Measurements from ENCODE around the gene ALG8. TPM values are rescaled to one million over a fixed set of nuclear protein-coding genes. Genes with fewer than 3 reads are reported as not detected.

The ALG8 gene
- 52.6 to 68.1 TPM (median 62.6 TPM) in 5 replicates for total RNA-seq (2022; extraction: Qiagen RNA extraction; ENCODE audit: low read depth)

DNA sequence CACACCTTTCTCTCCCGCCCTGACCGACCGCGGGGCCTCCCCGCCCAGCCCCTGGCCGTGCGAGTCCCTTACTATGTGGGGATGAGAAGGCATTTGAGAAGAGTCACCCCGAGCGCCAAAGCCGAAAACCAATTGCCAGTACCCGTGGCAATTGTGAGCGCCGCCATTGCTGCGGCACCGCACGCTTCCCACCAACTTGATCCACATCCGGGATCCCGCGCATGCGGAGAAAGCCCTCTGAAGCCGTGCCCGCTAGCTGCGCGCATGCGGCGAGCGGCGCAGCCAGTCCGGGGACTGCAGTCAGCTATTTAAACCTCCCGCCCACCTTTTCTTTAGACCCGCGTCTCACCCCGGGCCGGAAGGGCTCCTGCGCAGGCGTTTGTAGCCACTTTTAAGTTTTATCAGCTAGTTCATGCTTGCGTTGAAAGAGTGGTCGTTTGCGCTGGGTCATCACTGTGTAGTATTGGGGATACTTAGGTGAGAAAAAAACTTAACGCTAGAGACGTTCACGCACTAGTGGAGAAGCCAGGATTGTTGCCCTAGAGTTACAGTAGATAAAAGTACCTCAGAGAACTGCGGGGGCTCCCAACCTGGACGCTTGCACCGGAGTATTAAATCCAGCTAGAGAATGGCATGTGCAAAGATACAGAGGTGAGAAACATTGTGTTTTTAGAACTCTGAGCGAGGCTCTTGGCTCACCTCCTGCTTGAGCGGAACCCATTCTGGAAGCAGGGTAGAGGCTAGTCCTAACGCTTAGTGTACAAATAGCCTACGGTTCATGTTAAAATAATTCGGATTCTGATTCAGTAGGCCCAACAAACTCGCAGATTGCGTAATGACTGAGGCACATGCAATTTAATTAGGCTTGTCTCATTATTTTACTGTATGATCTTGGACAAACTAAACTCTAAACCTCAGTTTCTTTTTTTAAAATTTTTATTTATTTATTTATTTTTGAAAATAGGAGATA, at the start of gene ALG8:
Gene ALG8, minus strand, starts transcription at position 205 of the 970 bp plus-strand sequence. Its CDS starts 38 bp downstream, at position 167.

DNA sequence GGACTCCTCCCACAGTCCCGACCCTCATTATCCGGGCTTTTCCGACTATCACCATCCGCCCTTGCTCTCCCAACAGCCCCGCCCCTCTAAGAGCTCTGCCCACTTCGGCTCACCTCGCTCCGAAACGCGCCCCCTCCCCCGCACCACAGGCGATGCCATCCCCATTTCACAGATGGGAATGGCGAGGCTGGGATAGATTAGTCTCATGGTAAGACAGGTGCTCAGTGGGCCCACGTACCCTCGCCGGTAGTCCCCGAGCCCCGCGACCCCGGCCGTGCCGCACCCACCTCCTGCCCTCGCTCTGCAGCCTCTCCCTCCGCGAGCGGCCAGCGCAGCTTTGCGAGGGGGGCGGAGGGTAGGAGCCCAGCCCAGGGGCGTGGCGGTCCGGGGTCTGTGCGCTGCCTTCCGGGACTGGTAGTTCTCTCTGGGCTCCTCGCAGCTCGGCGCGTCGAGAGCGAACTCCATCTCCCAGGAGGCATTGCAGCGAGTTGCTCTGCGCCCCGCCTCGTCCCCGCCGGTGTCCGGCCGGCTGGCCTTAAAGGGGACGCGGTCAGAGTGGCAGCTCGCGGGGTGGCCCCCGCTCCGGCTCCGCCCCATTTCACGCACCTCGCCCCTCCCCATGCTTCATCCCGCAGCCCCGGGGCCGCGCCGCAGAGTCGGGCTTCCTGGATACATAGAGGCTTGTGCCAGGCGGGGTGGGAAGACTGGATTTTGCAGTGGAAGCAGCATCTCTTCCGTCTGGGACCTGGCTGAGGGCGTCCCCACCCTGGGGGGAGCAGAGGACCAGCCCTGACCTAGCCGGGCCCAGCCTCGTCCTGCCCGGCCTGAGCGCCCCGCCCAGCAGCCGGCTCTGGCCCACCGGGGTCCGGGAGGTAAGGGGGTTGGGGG, 49.1 kb upstream of the ALG8 start, which contains the start of the genes KCTD21 and USP35:
Gene KCTD21, minus strand, starts transcription at position 341 of the 888 bp plus-strand sequence. CDS start 14,072 bp downstream, outside the sequence.
Gene USP35, plus strand, starts transcription at position 634 of the 888 bp plus-strand sequence. CDS start 7,327 bp downstream, outside the sequence.

DNA sequence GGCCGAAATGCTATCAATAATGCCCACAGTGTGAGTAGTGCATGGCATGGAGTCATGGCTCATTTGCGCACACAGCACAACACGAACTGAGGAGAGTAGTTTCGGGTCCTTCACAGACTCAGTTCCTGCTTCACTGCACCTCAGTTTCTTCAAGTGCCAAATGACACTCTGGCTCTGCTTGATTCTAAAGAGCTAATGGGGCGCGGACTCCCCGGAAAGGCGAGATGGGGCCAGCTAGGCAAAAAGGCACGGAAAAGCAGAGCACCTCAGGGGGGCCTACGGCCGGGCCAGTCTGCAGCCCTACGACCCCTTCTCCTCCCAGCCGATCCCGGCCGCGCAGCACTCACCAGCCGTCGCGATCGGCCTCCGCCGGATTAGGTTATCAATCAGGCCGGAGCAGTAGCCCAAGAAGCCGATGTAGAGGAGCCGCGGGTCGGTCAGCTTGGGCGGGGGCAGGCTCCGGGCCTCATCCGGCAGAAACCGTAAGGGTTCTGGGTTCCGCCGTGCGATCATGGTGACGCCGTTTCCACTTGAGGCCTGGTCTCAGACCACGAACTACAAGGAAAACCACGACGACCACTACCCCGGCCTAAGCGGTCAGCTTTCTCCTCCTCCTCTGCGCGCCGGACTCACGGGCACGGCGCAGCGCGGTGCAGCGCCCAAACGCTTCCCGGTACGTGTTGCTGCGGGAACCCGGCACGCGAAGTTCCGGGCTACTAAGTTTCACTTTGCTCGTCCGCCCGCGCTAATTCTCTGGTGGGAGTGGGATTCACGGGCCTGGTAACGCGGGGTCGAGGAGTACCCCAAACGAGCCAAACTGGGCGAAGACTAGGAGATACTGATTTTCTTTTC, 60.0 kb downstream of the ALG8 start, which contains the start of gene NDUFC2:
Gene NDUFC2, minus strand, starts transcription at position 631 of the 852 bp plus-strand sequence. Its CDS starts 118 bp downstream, at position 513.

DNA sequence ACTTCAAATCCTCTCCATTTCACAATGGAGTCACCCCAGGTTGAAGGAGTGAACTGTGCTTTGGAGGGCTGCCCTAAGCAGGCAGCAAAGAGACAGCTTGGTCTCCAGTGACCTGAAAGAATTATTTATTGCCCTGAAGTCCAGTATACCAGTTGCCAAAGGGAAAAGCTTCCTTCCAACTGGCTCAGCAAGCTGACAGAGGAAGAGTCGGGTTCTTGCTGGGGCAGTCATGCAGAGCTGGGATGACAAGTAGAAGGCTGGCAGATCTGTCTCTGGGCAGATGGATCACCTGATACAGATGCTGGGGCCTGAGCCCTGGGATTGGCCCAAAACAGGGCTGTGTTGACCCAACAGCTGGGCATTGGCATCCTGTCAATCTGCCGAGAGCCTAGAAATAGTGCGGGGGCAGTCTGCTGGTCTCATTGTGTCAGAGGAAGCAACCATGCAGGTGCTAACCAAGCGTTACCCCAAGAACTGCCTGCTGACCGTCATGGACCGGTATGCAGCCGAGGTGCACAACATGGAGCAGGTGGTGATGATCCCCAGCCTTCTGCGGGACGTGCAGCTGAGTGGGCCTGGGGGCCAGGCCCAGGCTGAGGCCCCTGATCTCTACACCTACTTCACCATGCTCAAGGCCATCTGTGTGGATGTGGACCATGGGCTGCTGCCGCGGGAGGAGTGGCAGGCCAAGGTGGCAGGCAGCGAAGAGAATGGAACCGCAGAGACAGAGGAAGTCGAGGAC, 75.8 kb downstream of the ALG8 start, which contains the start of gene THRSP:
Gene THRSP, plus strand, starts transcription at position 422 of the 742 bp plus-strand sequence. Its CDS starts 21 bp downstream, at position 443.

Other genes starting within 250 kb of the ALG8 start
- gene INTS4, start 145.0 kb downstream of the ALG8 start, total RNA-seq (2022; extraction: Qiagen RNA extraction; ENCODE audit: low read depth) = 19.5 to 21.8 TPM (median 20.2 TPM) in 5 replicates
- 1.6 to 2.2 TPM (median 1.9 TPM) in 5 replicates for gene KCTD14, start 116.3 kb downstream of the ALG8 start, total RNA-seq (2022; extraction: Qiagen RNA extraction; ENCODE audit: low read depth)
- not detected in 5 replicates for gene THRSP, start 75.8 kb downstream of the ALG8 start, total RNA-seq (2022; extraction: Qiagen RNA extraction; ENCODE audit: low read depth)
- gene NDUFC2, start 59.8 kb downstream of the ALG8 start, total RNA-seq (2022; extraction: Qiagen RNA extraction; ENCODE audit: low read depth) = 221 to 261 TPM (median 253 TPM) in 5 replicates
- gene KCTD21, start 49.0 kb upstream of the ALG8 start, total RNA-seq (2022; extraction: Qiagen RNA extraction; ENCODE audit: low read depth) = 6.0 to 8.7 TPM (median 8.1 TPM) in 5 replicates
- 4.5 to 7.6 TPM (median 6.6 TPM) in 5 replicates for gene USP35, start 49.3 kb upstream of the ALG8 start, total RNA-seq (2022; extraction: Qiagen RNA extraction; ENCODE audit: low read depth)